Measurements from ENCODE around the gene GTPBP10.
"Not testable (repeated sequence)": the region's sequence is repeated elsewhere in the genome, so short reads cannot be mapped to it uniquely, and the experiment has no call there.

The GTPBP10 gene

GRCh38 chr7:90347759-90348158, 1.2 kb downstream of the GTPBP10 start:
- Histone ChIP-seq H3K27ac (replicated peaks) (peak overlapping the region; percentile 94), H3K27me3 (ENCODE audit: insufficient read depth, poor library complexity, severe bottlenecking) (no peaks in the 10 kb centered on the region), H3K4me3 (replicated peaks; ENCODE audit: insufficient read depth, low read length) (peak overlapping the region; percentile 55)
- TF ChIP-seq POLR2AphosphoS5 (IDR thresholded peaks at IDR 0.05; ENCODE audit: low read depth) (peak; percentile 72), REST (IDR thresholded peaks at IDR 0.05; ENCODE audit: insufficient replicate concordance, low read depth) (no peak), GABPA (IDR thresholded peaks at IDR 0.05; ENCODE audit: low read depth) (no peak), CTCF (IDR thresholded peaks at IDR 0.05; ENCODE audit: insufficient read depth, low read length) (no peak), SPI1 (IDR thresholded peaks at IDR 0.05; ENCODE audit: borderline replicate concordance, low read depth) (peak; percentile 87)
- DNase-seq (ENCODE audit: low read depth in 1 of 2, low spot score in 1 of 2): peak; percentile 56 to 68

- Histone ChIP-seq H3K4me3 (replicated peaks; ENCODE audit: insufficient read depth, low read length) (no peak overlapping the region), H3K27ac (replicated peaks) (no peak overlapping the region), H3K27me3 (ENCODE audit: insufficient read depth, poor library complexity, severe bottlenecking) (no peaks in the 10 kb centered on the region)
- TF ChIP-seq REST (IDR thresholded peaks at IDR 0.05; ENCODE audit: insufficient replicate concordance, low read depth) (no peak), GABPA (IDR thresholded peaks at IDR 0.05; ENCODE audit: low read depth) (no peak), POLR2AphosphoS5 (IDR thresholded peaks at IDR 0.05; ENCODE audit: low read depth) (no peak), SPI1 (IDR thresholded peaks at IDR 0.05; ENCODE audit: borderline replicate concordance, low read depth) (no peak), CTCF (IDR thresholded peaks at IDR 0.05; ENCODE audit: insufficient read depth, low read length) (no peak)
- DNase-seq (ENCODE audit: low read depth in 1 of 2, low spot score in 1 of 2): no peak
Measured at GRCh38 chr7:90349305-90349704, 2.8 kb downstream of the GTPBP10 start.

- DNase-seq (ENCODE audit: low read depth in 1 of 2, low spot score in 1 of 2); H3K4me3 ChIP-seq (replicated peaks; ENCODE audit: insufficient read depth, low read length); H3K27me3 ChIP-seq (ENCODE audit: insufficient read depth, poor library complexity, severe bottlenecking); H3K27ac ChIP-seq (replicated peaks): not testable (repeated sequence)
Measured at GRCh38 chr7:90350032-90350431, 3.5 kb downstream of the GTPBP10 start.

GRCh38 chr7:90351987-90352386, 5.5 kb downstream of the GTPBP10 start:
- no peak for DNase-seq (ENCODE audit: low read depth in 1 of 2, low spot score in 1 of 2)
- no peak for TF ChIP-seq GABPA (IDR thresholded peaks at IDR 0.05; ENCODE audit: low read depth)
- TF ChIP-seq REST (IDR thresholded peaks at IDR 0.05; ENCODE audit: insufficient replicate concordance, low read depth): no peak
- TF ChIP-seq SPI1 (IDR thresholded peaks at IDR 0.05; ENCODE audit: borderline replicate concordance, low read depth): no peak
- no peak for TF ChIP-seq CTCF (IDR thresholded peaks at IDR 0.05; ENCODE audit: insufficient read depth, low read length)
- no peak for TF ChIP-seq POLR2AphosphoS5 (IDR thresholded peaks at IDR 0.05; ENCODE audit: low read depth)
- Histone ChIP-seq H3K27ac (replicated peaks) (no peak overlapping the region), H3K4me3 (replicated peaks; ENCODE audit: insufficient read depth, low read length) (no peak overlapping the region), H3K27me3 (ENCODE audit: insufficient read depth, poor library complexity, severe bottlenecking) (no peaks in the 10 kb centered on the region)
